ENCODE results near the gene ZNF28. TPM values are rescaled to one million over a fixed set of nuclear protein-coding genes. Genes with fewer than 3 reads are reported as not detected.
A peak's percentile ranks its signal among the peaks of the same experiment; 100 is the strongest.
"Not testable (repeated sequence)": the region's sequence is repeated elsewhere in the genome, so short reads cannot be mapped to it uniquely, and the experiment has no call there.

The ZNF28 gene
- 10 to 100 TPM in 3 of 4 donors, 1 to 10 TPM in 1; 9.5 to 16.9 (median 12.8) TPM for total RNA-seq

GRCh38 chr19:52821204-52821960, at the start of gene ZNF28:
Gene ZNF28 (minus strand): TSS chr19:52821633. CDS start chr19:52817958, 3,675 bp downstream.
- Histone ChIP-seq H3K36me3 (peaks cover 0 to 19% (median 0%) of the 10 kb centered on the region in 3 donors), H3K4me3 (peak within 1 kb of the TSS; percentile 51 to 78 (median 63)), H3K27ac (peak within 1 kb of the TSS in 3 of 4 donors; percentile 61 to 72 (median 64))
- H3K9me3 ChIP-seq, H3K27me3 ChIP-seq, H3K4me1 ChIP-seq: not testable (repeated sequence)
- peak; percentile 65 to 89 (median 76) for DNase-seq
- TF ChIP-seq POLR2A (IDR thresholded peaks at IDR 0.05), result peak in 1 of 2 donors; percentile 12

- not testable (repeated sequence) for H3K4me3 ChIP-seq, H3K36me3 ChIP-seq, H3K9me3 ChIP-seq, DNase-seq, H3K27me3 ChIP-seq, H3K27ac ChIP-seq, H3K4me1 ChIP-seq
These were observed 46.6 kb upstream of the ZNF28 start for GRCh38 chr19:52868031-52868430.

- Histone ChIP-seq H3K36me3 (peaks cover 0 to 18% (median 0%) of the 10 kb centered on the region in 3 donors), H3K27ac (peak within 1 kb of the TSS in 3 of 4 donors; percentile 72 to 74 (median 73)), H3K4me3 (peak within 1 kb of the TSS; percentile 58 to 73 (median 71))
- H3K27me3 ChIP-seq, H3K4me1 ChIP-seq, H3K9me3 ChIP-seq: not testable (repeated sequence)
- TF ChIP-seq POLR2A (IDR thresholded peaks at IDR 0.05) (peak; percentile 41 to 58), CTCF (IDR thresholded peaks at IDR 0.05) (peak in 1 of 6 experiments; percentile 30)
- peak; percentile 78 to 90 (median 86) for DNase-seq
These were observed 36.2 kb upstream of the ZNF28 start, which contains the start of gene ZNF468 for GRCh38 chr19:52857378-52858191. Gene ZNF468 (minus strand): TSS chr19:52857619. CDS start chr19:52854272, 3,347 bp downstream.

- not testable (repeated sequence) for H3K27me3 ChIP-seq, H3K9me3 ChIP-seq, H3K4me1 ChIP-seq
- Histone ChIP-seq H3K27ac (peak overlapping the region in 3 of 4 donors; percentile 72 to 74 (median 73)), H3K4me3 (peak overlapping the region; percentile 58 to 73 (median 71)), H3K36me3 (peaks cover 0 to 26% (median 0%) of the 10 kb centered on the region in 3 donors)
- DNase-seq, result peak in 1 of 3 donors; percentile 53
These were observed 35.3 kb upstream of the ZNF28 start for GRCh38 chr19:52856540-52857377.

- Histone ChIP-seq H3K9me3 (peaks cover 0 to 44% (median 13%) of the 10 kb centered on the region in 4 donors), H3K36me3 (peaks cover 7 to 90% (median 7%) of the 10 kb centered on the region in 3 donors)
- not testable (repeated sequence) for H3K27ac ChIP-seq, H3K27me3 ChIP-seq, H3K4me3 ChIP-seq, H3K4me1 ChIP-seq, DNase-seq
These were observed 25.9 kb upstream of the ZNF28 start for GRCh38 chr19:52847352-52847751.

- peaks cover 4 to 66% (median 9%) of the 10 kb centered on the region in 3 donors for H3K36me3 ChIP-seq
- not testable (repeated sequence) for H3K4me1 ChIP-seq, DNase-seq, H3K27me3 ChIP-seq, H3K4me3 ChIP-seq, H3K27ac ChIP-seq
- peaks cover 0 to 81% (median 28%) of the 10 kb centered on the region in 4 donors for H3K9me3 ChIP-seq
These were observed 19.5 kb upstream of the ZNF28 start for GRCh38 chr19:52840825-52841465.

GRCh38 chr19:52834289-52834688, 12.9 kb upstream of the ZNF28 start:
- DNase-seq, H3K36me3 ChIP-seq, H3K4me1 ChIP-seq, H3K27ac ChIP-seq, H3K27me3 ChIP-seq, H3K4me3 ChIP-seq: not testable (repeated sequence)
- peaks cover 0 to 30% (median 3%) of the 10 kb centered on the region in 4 donors for H3K9me3 ChIP-seq

- not testable (repeated sequence) for H3K27me3 ChIP-seq, H3K27ac ChIP-seq, H3K4me1 ChIP-seq, H3K4me3 ChIP-seq, H3K36me3 ChIP-seq, DNase-seq
- H3K9me3 ChIP-seq, result peaks cover 0 to 23% (median 0%) of the 10 kb centered on the region in 4 donors
These were observed 12.1 kb upstream of the ZNF28 start for GRCh38 chr19:52833541-52833940.

- H3K36me3 ChIP-seq, DNase-seq, H3K4me3 ChIP-seq, H3K4me1 ChIP-seq, H3K27me3 ChIP-seq, H3K27ac ChIP-seq, H3K9me3 ChIP-seq: not testable (repeated sequence)
These were observed 8.4 kb upstream of the ZNF28 start for GRCh38 chr19:52829866-52830265.

Data from Peyer's patch (tissue), 4 donors.